GM10248 (cell line): Measurements from ENCODE around the gene IPO11.
"Not testable (repeated sequence)": the region's sequence is repeated elsewhere in the genome, so short reads cannot be mapped to it uniquely, and the experiment has no call there.

Source experiments
- CTCF ChIA-PET: fragments of 300-600 bp; sonication (Branson Sonifier 250); formaldehyde crosslinking; extraction: SDS; loops from one replicate; lab custom pipeline; 2021; ENCODE audit warnings: antibody characterized with exemption; lab: Yijun Ruan, JAX
- POLR2A ChIA-PET: fragments of 350-650 bp; sonication (Branson Sonifier 250); formaldehyde crosslinking; extraction: SDS; loops from one replicate; lab custom pipeline; 2020; ENCODE audit warnings: antibody characterized with exemption; lab: Yijun Ruan, JAX
- DNase-seq: peaks from one replicate; pipeline ENCODE4 v3.0.0; 2012; ENCODE audit errors: extremely low spot score
- TF ChIP-seq, protein P1 (sequence below): IDR thresholded peaks from 2 replicates; pipeline ENCODE4 v1.5.1; 2012; ENCODE audit warnings: mild to moderate bottlenecking, low read depth; ENCODE audit errors: extremely low read depth, missing control alignments, control extremely low read depth

The IPO11 gene

DNA sequence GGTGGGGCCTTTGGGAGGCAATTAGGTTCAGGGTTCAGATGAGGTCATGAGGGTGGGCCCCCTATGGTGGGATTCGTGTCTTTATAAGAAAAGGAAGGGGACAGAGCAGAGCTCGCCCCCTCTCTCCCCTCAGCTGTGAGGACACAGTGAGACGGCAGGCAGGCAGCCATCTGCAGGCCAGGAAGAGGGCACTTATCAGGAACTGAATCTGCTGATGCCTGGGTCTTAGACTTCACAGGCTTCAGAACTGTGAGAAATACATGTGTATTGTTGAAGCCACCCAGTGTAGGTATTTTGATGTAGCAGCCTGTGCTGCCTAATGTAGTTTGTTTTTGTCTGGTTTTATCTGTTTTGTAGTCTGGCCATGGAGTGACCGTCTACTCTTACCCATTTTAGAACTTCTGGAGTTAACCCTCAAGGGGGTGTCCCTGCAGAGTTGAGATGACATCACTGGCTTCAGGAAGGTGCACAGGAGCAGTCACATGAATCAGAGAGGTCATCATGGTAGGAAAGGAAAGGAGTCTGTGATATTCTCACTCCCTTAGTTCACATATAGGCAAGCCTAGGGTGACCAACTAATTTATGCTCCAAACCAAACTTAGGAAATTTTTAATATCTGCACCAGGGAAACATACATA lies 237.0 kb downstream of the IPO11 start:
- TF ChIP-seq, protein P1, sequence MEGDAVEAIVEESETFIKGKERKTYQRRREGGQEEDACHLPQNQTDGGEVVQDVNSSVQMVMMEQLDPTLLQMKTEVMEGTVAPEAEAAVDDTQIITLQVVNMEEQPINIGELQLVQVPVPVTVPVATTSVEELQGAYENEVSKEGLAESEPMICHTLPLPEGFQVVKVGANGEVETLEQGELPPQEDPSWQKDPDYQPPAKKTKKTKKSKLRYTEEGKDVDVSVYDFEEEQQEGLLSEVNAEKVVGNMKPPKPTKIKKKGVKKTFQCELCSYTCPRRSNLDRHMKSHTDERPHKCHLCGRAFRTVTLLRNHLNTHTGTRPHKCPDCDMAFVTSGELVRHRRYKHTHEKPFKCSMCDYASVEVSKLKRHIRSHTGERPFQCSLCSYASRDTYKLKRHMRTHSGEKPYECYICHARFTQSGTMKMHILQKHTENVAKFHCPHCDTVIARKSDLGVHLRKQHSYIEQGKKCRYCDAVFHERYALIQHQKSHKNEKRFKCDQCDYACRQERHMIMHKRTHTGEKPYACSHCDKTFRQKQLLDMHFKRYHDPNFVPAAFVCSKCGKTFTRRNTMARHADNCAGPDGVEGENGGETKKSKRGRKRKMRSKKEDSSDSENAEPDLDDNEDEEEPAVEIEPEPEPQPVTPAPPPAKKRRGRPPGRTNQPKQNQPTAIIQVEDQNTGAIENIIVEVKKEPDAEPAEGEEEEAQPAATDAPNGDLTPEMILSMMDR: no peak
- CTCF ChIA-PET: no interaction called here
- POLR2A ChIA-PET: no interaction called here
- DNase-seq: no peak

DNA sequence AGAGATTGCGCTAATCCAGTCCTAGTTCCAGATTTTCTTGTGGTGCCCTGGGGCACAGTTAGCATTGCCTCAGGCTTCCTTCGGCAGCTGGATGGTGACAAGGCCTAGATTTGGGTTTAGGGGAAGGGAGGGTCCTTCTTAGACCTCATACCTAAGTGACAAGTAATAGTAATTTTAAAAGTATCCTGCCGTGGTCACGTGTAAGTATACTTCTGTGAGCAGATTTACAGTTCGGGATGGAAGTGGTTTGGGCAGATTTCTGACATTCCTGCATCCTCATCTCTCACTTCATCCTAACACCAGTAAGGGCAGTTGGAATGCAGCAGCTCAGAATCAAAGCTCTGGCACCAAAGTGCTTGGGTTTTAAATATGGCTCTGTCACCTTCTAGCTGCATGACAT lies 237.6 kb downstream of the IPO11 start:
- TF ChIP-seq, protein P1: no peak
- ChIA-PET POLR2A (no interaction called here), CTCF (no interaction called here)
- no peak for DNase-seq

DNA sequence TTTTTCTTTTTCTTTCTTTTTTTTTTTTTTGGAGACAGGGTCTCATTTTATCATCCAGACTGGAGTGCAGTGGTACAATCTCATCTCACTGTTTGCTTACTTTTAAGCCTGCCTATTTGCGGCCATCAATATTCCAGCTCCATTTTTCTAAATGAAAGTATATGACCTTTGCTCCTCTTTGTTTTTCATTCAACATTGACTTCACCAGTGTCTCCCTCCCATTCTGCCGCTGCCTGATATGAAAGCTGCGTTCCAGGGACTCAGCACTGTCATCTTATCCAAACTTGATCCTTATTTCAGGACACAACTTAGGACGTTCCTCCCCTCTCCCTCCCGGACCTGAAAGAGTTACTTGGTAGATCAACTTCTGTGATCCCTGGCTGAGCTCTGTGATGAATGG lies 239.7 kb downstream of the IPO11 start:
- CTCF ChIA-PET: no interaction called here

DNA sequence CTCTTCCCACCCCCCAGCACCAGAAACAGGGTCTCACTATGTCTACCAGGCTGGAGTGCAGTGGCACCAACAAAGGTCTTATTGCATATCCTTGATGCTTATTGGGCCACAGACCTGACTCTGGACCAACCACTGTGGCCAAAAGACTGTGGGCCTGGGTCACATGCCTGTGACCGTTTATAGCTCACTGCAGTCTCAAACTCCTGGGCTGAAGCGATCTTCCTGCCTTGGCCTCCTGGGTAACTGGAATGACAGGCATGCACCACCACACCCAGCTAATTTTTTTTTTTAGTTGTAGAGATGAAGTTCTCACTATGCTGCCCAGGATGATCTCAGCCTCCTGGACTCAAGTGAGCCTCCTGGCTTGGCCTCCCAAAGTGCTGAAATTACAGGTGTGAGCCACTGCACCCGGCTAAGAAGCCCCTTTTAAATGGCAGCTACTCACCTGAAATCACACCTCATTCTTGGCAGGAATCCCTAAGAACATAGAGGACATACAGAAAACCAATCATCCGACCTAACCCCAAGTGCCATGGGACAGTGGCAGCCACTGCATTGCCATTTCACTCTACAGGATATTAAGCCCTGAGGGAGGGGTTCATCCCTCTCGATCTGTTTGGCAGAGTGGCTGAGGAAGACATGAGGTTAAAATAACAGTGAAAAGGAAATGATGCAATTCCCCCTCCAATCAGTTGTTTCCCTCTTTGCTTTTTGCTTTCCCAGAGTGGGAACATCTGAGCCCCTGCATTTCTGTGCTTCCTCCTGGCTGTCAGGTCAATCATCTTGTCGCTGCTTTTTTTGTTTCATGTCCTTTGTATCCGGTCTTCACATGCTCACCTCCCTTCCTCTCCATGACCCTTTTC lies 240.7 kb downstream of the IPO11 start:
- no peak for DNase-seq
- TF ChIP-seq, protein P1: no peak
- CTCF ChIA-PET: interaction anchor here (1.1 to 1.3 kb wide), 2 partner anchors 8 to 37 kb away, joined by 3 to 4 read pairs; no protein-coding TSS in a partner anchor
- POLR2A ChIA-PET: no interaction called here

More for the DNA sequence above, 239.7 kb downstream of the IPO11 start:
- no peak for DNase-seq
- POLR2A ChIA-PET: no interaction called here
- TF ChIP-seq, protein P1: no peak

DNA sequence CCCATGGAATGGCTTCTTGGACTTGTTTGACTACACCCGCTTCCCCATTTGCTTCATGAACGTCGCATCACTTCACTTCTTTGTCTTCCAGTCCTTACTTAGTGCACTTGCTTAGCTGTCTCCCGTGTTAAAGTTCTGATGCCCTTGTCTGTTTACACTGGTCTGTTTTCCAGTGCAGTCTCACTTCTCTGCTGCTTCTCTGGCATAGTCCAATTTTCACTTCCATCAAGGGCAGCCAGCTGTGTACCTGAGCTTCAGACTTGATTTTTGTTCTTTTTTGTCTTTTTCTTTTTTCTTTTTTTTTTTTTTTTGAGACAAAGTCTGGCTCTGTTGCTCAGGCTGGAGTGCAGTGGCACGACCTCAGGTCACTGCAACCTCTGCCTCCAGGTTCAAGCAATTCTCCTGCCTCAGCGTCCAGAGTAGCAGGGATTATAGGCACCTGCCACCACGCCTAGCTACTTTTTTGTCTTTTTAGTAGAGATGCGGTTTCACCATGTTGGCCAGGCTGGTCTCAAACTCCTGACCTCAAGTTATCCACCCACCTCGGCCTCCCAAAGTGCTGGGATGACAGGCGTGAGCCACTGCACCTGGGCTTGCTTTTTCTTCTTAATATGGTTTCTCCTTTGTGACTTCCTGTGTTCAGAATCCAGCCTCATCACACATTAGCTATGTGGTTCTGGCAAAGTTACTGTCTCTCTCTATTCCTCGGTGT lies 241.5 kb downstream of the IPO11 start:
- TF ChIP-seq, protein P1: no peak
- DNase-seq: no peak
- ChIA-PET CTCF (interaction anchor here (1.1 to 1.3 kb wide), 2 partner anchors 9 to 36 kb away, joined by 3 to 4 read pairs; no protein-coding TSS in a partner anchor), POLR2A (no interaction called here)

DNA sequence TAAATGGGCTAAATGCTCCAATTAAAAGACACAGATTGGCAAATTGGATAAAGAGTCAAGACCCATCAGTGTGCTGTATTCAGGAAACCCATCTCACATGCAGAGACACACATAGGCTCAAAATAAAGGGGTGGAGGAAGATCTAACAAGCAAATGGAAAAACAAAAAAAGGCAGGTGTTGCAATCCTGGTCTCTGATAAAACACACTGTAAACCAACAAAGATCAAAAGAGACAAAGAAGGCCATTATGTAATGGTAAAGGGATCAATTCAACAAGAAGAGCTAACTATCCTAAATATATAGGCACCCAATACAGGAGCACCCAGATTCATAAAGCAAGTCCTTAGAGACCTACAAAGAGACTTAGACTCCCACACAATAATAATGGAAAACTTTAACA lies 245.2 kb downstream of the IPO11 start:
- POLR2A ChIA-PET, DNase-seq, CTCF ChIA-PET: not testable (repeated sequence)
